Measurements from ENCODE around the gene TSPAN14. TPM values are rescaled to one million over a fixed set of nuclear protein-coding genes. Genes with fewer than 3 reads are reported as not detected.
"Not testable (repeated sequence)": the region's sequence is repeated elsewhere in the genome, so short reads cannot be mapped to it uniquely, and the experiment has no call there.

The TSPAN14 gene
- total RNA-seq, 4 donors from 2014 or later, result 37.1 to 110 (median 66.1) TPM

GRCh38 chr10:80415734-80416478 is 38.2 kb upstream of the TSPAN14 start:
- Histone ChIP-seq H3K27ac (peak overlapping the region in 1 of 2 donors; percentile 52), H3K9me3 (no peaks in the 10 kb centered on the region), H3K4me1 (peaks cover 0 to 14% of the 10 kb centered on the region in 2 donors), H3K27me3 (no peaks in the 10 kb centered on the region), H3K4me3 (no peak overlapping the region), H3K36me3 (no peaks in the 10 kb centered on the region)
- intact Hi-C loops (cut with DNase I; ENCODE audit: low total_unique reads), result no loop called here
- TF ChIP-seq, protein P1, sequence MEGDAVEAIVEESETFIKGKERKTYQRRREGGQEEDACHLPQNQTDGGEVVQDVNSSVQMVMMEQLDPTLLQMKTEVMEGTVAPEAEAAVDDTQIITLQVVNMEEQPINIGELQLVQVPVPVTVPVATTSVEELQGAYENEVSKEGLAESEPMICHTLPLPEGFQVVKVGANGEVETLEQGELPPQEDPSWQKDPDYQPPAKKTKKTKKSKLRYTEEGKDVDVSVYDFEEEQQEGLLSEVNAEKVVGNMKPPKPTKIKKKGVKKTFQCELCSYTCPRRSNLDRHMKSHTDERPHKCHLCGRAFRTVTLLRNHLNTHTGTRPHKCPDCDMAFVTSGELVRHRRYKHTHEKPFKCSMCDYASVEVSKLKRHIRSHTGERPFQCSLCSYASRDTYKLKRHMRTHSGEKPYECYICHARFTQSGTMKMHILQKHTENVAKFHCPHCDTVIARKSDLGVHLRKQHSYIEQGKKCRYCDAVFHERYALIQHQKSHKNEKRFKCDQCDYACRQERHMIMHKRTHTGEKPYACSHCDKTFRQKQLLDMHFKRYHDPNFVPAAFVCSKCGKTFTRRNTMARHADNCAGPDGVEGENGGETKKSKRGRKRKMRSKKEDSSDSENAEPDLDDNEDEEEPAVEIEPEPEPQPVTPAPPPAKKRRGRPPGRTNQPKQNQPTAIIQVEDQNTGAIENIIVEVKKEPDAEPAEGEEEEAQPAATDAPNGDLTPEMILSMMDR (IDR thresholded peaks at IDR 0.05), result no peak
- TF ChIP-seq POLR2A (IDR thresholded peaks at IDR 0.05), result no peak
- no peak for DNase-seq

- no peak overlapping the region for H3K4me3 ChIP-seq
- H3K9me3 ChIP-seq, result no peaks in the 10 kb centered on the region
- peak overlapping the region in 1 of 2 donors; percentile 52 for H3K27ac ChIP-seq
- TF ChIP-seq POLR2A (IDR thresholded peaks at IDR 0.05), result no peak
- TF ChIP-seq, protein P1 (IDR thresholded peaks at IDR 0.05), result no peak
- intact Hi-C loops (cut with DNase I; ENCODE audit: low total_unique reads), result no loop called here
- H3K36me3 ChIP-seq, result no peaks in the 10 kb centered on the region
- DNase-seq, result peak; percentile 74 to 77
- peaks cover 0 to 14% of the 10 kb centered on the region in 2 donors for H3K4me1 ChIP-seq
- no peaks in the 10 kb centered on the region for H3K27me3 ChIP-seq
Measured at GRCh38 chr10:80416479-80417098, 37.5 kb upstream of the TSPAN14 start.

DNA sequence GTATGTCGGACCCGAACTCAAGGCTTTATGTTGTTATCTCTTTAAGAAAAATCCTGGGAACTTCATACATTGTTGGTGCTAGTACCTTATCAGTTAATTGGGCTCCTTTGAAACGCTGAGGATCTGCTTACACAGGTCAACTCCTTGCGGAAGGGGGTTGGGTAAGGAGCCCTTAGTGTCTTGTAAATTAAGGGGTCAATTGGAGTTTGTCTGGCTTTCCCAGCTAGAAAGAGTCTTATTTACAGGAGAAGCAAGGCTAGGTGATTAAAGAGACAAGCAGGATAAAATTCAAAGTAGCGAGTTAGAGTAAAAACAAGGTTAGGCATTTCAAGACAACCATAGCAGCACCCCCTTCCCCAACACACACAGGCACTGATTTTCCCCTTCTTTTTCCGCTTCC is 36.9 kb upstream of the TSPAN14 start:
- H3K27me3 ChIP-seq; H3K36me3 ChIP-seq; intact Hi-C loops (cut with DNase I; ENCODE audit: low total_unique reads); DNase-seq; H3K4me3 ChIP-seq; H3K27ac ChIP-seq; H3K9me3 ChIP-seq: not testable (repeated sequence)
- peaks cover 0 to 14% of the 10 kb centered on the region in 2 donors for H3K4me1 ChIP-seq

GRCh38 chr10:80421050-80421706 is 32.9 kb upstream of the TSPAN14 start:
- TF ChIP-seq, protein P1 (IDR thresholded peaks at IDR 0.05), result no peak
- no peak for TF ChIP-seq POLR2A (IDR thresholded peaks at IDR 0.05)

DNA sequence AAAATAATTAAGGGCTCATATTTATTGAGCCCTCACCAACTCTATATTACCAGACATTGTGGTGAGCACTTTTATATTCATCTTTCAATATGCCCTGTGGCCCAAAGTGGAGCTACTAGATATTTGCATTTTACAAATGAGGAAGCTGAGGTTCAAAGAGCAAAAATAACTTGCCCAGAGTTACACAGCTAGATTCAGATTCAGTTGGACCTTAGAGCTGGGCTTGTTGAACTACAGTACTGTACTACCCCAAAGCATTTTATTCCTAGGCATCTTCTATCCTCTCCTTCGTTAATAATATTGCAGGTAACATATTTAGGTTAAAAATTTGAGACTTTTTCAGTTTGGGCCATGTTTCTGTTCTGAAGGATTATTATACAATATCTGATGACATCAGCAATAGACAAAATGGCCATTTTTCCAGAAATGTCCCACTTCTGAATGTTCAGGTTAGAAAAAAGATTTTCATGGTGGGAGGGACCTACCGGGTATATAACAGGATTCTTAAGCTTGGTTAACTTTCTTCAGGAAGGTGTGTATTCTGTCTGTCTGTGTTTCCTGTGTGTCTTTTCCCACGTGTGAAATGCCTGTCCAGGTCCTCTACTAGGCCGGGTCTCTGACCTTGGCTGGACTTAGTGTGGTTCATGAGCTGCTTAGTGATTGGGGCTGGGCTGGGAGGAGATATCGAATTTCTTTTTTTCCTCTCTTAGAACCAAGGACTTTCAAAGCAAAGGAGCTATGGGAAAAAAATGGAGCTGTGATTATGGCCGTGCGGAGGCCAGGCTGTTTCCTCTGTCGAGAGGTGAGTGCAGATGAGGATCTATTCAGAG is 32.2 kb upstream of the TSPAN14 start:
- intact Hi-C loops (cut with DNase I; ENCODE audit: low total_unique reads), result no loop called here
- H3K4me1 ChIP-seq, result no peaks in the 10 kb centered on the region
- H3K9me3 ChIP-seq, result no peaks in the 10 kb centered on the region
- TF ChIP-seq, protein P1 (IDR thresholded peaks at IDR 0.05), result no peak
- TF ChIP-seq POLR2A (IDR thresholded peaks at IDR 0.05), result no peak
- no peak for DNase-seq
- H3K4me3 ChIP-seq, result no peak overlapping the region
- H3K27me3 ChIP-seq, result no peaks in the 10 kb centered on the region
- H3K36me3 ChIP-seq, result no peaks in the 10 kb centered on the region
- no peak overlapping the region for H3K27ac ChIP-seq

More at GRCh38 chr10:80421050-80421706, 32.9 kb upstream of the TSPAN14 start:
- intact Hi-C loops (cut with DNase I; ENCODE audit: low total_unique reads), result no loop called here
- Histone ChIP-seq H3K4me3 (no peak overlapping the region), H3K27me3 (no peaks in the 10 kb centered on the region), H3K9me3 (no peaks in the 10 kb centered on the region), H3K4me1 (peaks cover 0 to 1% of the 10 kb centered on the region in 2 donors), H3K27ac (no peak overlapping the region), H3K36me3 (no peaks in the 10 kb centered on the region)
- DNase-seq, result no peak
